ENCODE results near the gene MGST1.
"Not testable (repeated sequence)": the region's sequence is repeated elsewhere in the genome, so short reads cannot be mapped to it uniquely, and the experiment has no call there.

Gene MGST1

GRCh38 chr12:16387919-16388318, 40.5 kb downstream of the MGST1 start:
- H3K4me3 ChIP-seq (ENCODE audit: control insufficient read depth, low read depth, low read length): no peak overlapping the region
- DNase-seq (ENCODE audit: low read depth): no peak
- no peak for TF ChIP-seq CTCF (conservative IDR thresholded peaks at IDR 0.05; ENCODE audit: control insufficient read depth, insufficient read depth, low read depth, low read length)

GRCh38 chr12:16389594-16389993, 42.1 kb downstream of the MGST1 start:
- H3K4me3 ChIP-seq (ENCODE audit: control insufficient read depth, low read depth, low read length): no peak overlapping the region
- peak; percentile 91 for DNase-seq (ENCODE audit: low read depth)
- TF ChIP-seq CTCF (conservative IDR thresholded peaks at IDR 0.05; ENCODE audit: control insufficient read depth, insufficient read depth, low read depth, low read length): no peak

- H3K4me3 ChIP-seq (ENCODE audit: control insufficient read depth, low read depth, low read length): no peak overlapping the region
- DNase-seq (ENCODE audit: low read depth): no peak
- TF ChIP-seq CTCF (conservative IDR thresholded peaks at IDR 0.05; ENCODE audit: control insufficient read depth, insufficient read depth, low read depth, low read length): no peak
Observed at GRCh38 chr12:16392846-16393535, 45.5 kb downstream of the MGST1 start.

GRCh38 chr12:16399101-16399500, 51.7 kb downstream of the MGST1 start:
- no peak for TF ChIP-seq CTCF (conservative IDR thresholded peaks at IDR 0.05; ENCODE audit: control insufficient read depth, insufficient read depth, low read depth, low read length)
- H3K4me3 ChIP-seq (ENCODE audit: control insufficient read depth, low read depth, low read length): no peak overlapping the region
- no peak for DNase-seq (ENCODE audit: low read depth)

GRCh38 chr12:16401835-16402234, 54.4 kb downstream of the MGST1 start:
- not testable (repeated sequence) for H3K4me3 ChIP-seq (ENCODE audit: control insufficient read depth, low read depth, low read length); DNase-seq (ENCODE audit: low read depth)

- no peak for DNase-seq (ENCODE audit: low read depth)
- H3K4me3 ChIP-seq (ENCODE audit: control insufficient read depth, low read depth, low read length): no peak overlapping the region
- TF ChIP-seq CTCF (conservative IDR thresholded peaks at IDR 0.05; ENCODE audit: control insufficient read depth, insufficient read depth, low read depth, low read length): no peak
Observed at GRCh38 chr12:16407346-16407745, 59.9 kb downstream of the MGST1 start.
